ENCODE measurements around the gene ART5.

Gene ART5

GRCh38 chr11:3684129-3684818 is 42.5 kb upstream of the ART5 start:
- no peak for TF ChIP-seq MAX (IDR thresholded peaks at IDR 0.05)
- TF ChIP-seq ZBTB7A (IDR thresholded peaks at IDR 0.05; ENCODE audit: low read depth) = no peak
- no peak for TF ChIP-seq YY1 (IDR thresholded peaks at IDR 0.05; ENCODE audit: low read depth)
- TF ChIP-seq EGR1 (IDR thresholded peaks at IDR 0.05) = no peak
- TF ChIP-seq NFIC (IDR thresholded peaks at IDR 0.05) = no peak
- TF ChIP-seq, protein P1, sequence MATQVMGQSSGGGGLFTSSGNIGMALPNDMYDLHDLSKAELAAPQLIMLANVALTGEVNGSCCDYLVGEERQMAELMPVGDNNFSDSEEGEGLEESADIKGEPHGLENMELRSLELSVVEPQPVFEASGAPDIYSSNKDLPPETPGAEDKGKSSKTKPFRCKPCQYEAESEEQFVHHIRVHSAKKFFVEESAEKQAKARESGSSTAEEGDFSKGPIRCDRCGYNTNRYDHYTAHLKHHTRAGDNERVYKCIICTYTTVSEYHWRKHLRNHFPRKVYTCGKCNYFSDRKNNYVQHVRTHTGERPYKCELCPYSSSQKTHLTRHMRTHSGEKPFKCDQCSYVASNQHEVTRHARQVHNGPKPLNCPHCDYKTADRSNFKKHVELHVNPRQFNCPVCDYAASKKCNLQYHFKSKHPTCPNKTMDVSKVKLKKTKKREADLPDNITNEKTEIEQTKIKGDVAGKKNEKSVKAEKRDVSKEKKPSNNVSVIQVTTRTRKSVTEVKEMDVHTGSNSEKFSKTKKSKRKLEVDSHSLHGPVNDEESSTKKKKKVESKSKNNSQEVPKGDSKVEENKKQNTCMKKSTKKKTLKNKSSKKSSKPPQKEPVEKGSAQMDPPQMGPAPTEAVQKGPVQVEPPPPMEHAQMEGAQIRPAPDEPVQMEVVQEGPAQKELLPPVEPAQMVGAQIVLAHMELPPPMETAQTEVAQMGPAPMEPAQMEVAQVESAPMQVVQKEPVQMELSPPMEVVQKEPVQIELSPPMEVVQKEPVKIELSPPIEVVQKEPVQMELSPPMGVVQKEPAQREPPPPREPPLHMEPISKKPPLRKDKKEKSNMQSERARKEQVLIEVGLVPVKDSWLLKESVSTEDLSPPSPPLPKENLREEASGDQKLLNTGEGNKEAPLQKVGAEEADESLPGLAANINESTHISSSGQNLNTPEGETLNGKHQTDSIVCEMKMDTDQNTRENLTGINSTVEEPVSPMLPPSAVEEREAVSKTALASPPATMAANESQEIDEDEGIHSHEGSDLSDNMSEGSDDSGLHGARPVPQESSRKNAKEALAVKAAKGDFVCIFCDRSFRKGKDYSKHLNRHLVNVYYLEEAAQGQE (IDR thresholded peaks at IDR 0.05; ENCODE audit: low read depth) = no peak
- no peak for TF ChIP-seq USF1 (IDR thresholded peaks at IDR 0.05)
- no peak for TF ChIP-seq FOXM1 (IDR thresholded peaks at IDR 0.05; ENCODE audit: borderline replicate concordance, low read depth)
- no peak for TF ChIP-seq CEBPB (IDR thresholded peaks at IDR 0.05)
- no peak for TF ChIP-seq CREB1 (IDR thresholded peaks at IDR 0.05; ENCODE audit: low read depth)
- TF ChIP-seq RAD21 (IDR thresholded peaks at IDR 0.05; ENCODE audit: low read depth) = no peak
- no peak for TF ChIP-seq EP300 (IDR thresholded peaks at IDR 0.05; ENCODE audit: borderline replicate concordance)
- no peak for TF ChIP-seq TEAD4 (IDR thresholded peaks at IDR 0.05)
- TF ChIP-seq TCF12 (IDR thresholded peaks at IDR 0.05; ENCODE audit: low read depth) = no peak
- no peak for TF ChIP-seq TAF1 (IDR thresholded peaks at IDR 0.05; ENCODE audit: low read depth)

DNA sequence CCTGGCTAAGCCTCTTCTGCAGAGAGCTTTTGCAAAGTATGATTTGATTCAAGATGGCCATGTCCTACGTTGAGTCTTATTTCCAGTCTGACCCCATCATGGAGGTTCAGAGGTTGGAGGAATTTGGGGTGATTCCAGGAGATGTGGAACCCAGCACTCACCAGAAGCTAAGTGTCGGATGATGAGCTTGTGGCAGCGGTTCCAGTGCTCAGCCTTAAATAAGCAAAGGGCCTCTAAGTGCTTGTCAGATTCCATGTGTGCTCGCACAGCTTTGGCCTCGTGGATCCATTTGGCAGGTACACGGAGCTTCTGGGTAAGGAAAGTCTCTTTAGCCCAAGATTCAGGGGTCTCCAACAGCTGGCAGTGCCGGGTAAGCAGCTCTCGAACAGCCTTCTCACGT is 41.2 kb upstream of the ART5 start:
- no peak for TF ChIP-seq CEBPB (IDR thresholded peaks at IDR 0.05)
- TF ChIP-seq ZBTB7A (IDR thresholded peaks at IDR 0.05; ENCODE audit: low read depth) = no peak
- no peak for TF ChIP-seq YY1 (IDR thresholded peaks at IDR 0.05; ENCODE audit: low read depth)
- TF ChIP-seq USF1 (IDR thresholded peaks at IDR 0.05) = no peak
- no peak for TF ChIP-seq CREB1 (IDR thresholded peaks at IDR 0.05; ENCODE audit: low read depth)
- TF ChIP-seq TAF1 (IDR thresholded peaks at IDR 0.05; ENCODE audit: low read depth) = no peak

GRCh38 chr11:3679077-3679476 is 37.3 kb upstream of the ART5 start:
- TF ChIP-seq EP300 (IDR thresholded peaks at IDR 0.05; ENCODE audit: borderline replicate concordance) = no peak
- no peak for TF ChIP-seq ZBTB7A (IDR thresholded peaks at IDR 0.05; ENCODE audit: low read depth)
- TF ChIP-seq EGR1 (IDR thresholded peaks at IDR 0.05) = no peak
- TF ChIP-seq, protein P1 (IDR thresholded peaks at IDR 0.05; ENCODE audit: low read depth) = no peak
- TF ChIP-seq USF1 (IDR thresholded peaks at IDR 0.05) = no peak
- TF ChIP-seq CREB1 (IDR thresholded peaks at IDR 0.05; ENCODE audit: low read depth) = no peak
- no peak for TF ChIP-seq TEAD4 (IDR thresholded peaks at IDR 0.05)
- no peak for TF ChIP-seq RAD21 (IDR thresholded peaks at IDR 0.05; ENCODE audit: low read depth)
- no peak for TF ChIP-seq TAF1 (IDR thresholded peaks at IDR 0.05; ENCODE audit: low read depth)
- TF ChIP-seq TCF12 (IDR thresholded peaks at IDR 0.05; ENCODE audit: low read depth) = no peak
- no peak for TF ChIP-seq FOXM1 (IDR thresholded peaks at IDR 0.05; ENCODE audit: borderline replicate concordance, low read depth)
- no peak for TF ChIP-seq NFIC (IDR thresholded peaks at IDR 0.05)
- TF ChIP-seq YY1 (IDR thresholded peaks at IDR 0.05; ENCODE audit: low read depth) = no peak
- no peak for TF ChIP-seq MAX (IDR thresholded peaks at IDR 0.05)
- TF ChIP-seq CEBPB (IDR thresholded peaks at IDR 0.05) = no peak

DNA sequence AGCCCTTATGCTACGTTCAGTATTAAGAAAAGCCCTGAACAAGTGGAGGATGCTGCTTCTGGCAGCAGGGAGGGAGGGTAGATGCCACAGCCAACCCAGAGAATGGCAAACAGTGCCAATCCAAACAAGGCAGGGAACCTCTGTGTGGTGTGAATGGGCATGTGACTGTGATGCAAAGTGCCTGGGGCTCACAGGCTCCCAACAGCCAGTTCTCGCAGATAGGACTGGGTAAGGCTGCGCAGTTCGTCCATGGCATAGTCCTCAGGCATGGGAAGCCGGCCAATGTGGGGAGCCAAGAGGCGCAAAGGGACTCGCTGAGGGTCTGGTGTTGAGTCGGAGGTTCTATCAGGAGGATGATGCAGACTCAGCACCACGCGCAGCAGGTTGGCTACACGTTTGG is 34.2 kb upstream of the ART5 start:
- TF ChIP-seq FOXM1 (IDR thresholded peaks at IDR 0.05; ENCODE audit: borderline replicate concordance, low read depth) (no peak), RAD21 (IDR thresholded peaks at IDR 0.05; ENCODE audit: low read depth) (no peak), TEAD4 (IDR thresholded peaks at IDR 0.05) (no peak), YY1 (IDR thresholded peaks at IDR 0.05; ENCODE audit: low read depth) (no peak), CEBPB (IDR thresholded peaks at IDR 0.05) (no peak), TCF12 (IDR thresholded peaks at IDR 0.05; ENCODE audit: low read depth) (no peak), NFIC (IDR thresholded peaks at IDR 0.05) (no peak), USF1 (IDR thresholded peaks at IDR 0.05) (no peak), MAX (IDR thresholded peaks at IDR 0.05) (no peak), CREB1 (IDR thresholded peaks at IDR 0.05; ENCODE audit: low read depth) (no peak), EP300 (IDR thresholded peaks at IDR 0.05; ENCODE audit: borderline replicate concordance) (no peak), EGR1 (IDR thresholded peaks at IDR 0.05) (no peak), TAF1 (IDR thresholded peaks at IDR 0.05; ENCODE audit: low read depth) (no peak), ZBTB7A (IDR thresholded peaks at IDR 0.05; ENCODE audit: low read depth) (no peak)
- TF ChIP-seq, protein P1 (IDR thresholded peaks at IDR 0.05; ENCODE audit: low read depth) = no peak

All from Ishikawa (cell line).